Panc1 (cell line): Measurements from ENCODE around the gene LRRD1.

ENCODE experiments used
- CTCF ChIP-seq: fragments of 450-650 bp; IDR thresholded peaks from 2 replicates; pipeline ENCODE4 v1.5.1; 2017; ENCODE audit warnings: mild to moderate bottlenecking
- POLR2AphosphoS5 ChIP-seq: IDR thresholded peaks from 2 replicates; pipeline ENCODE4 v1.6.1; 2012; ENCODE audit warnings: mild to moderate bottlenecking, low read depth, low read length, moderate library complexity
- REST ChIP-seq, 2 experiments: IDR thresholded peaks; 2 replicates each; pipeline ENCODE4 v1.6.1; 2011 to 2012; ENCODE audit warnings: low read depth in 2 of 2, control low read depth in 1 of 2, low read length in 1 of 2, mild to moderate bottlenecking in 1 of 2, moderate library complexity in 1 of 2; ENCODE audit not compliant: insufficient read depth in 1 of 2
- SIN3A ChIP-seq: IDR thresholded peaks from 2 replicates; pipeline ENCODE4 v1.6.1; 2012; ENCODE audit warnings: low read depth, mild to moderate bottlenecking, low read length, moderate library complexity, borderline replicate concordance; ENCODE audit not compliant: insufficient read depth

- TF ChIP-seq SIN3A (no peak), REST (IDR thresholded peaks at IDR 0.05; ENCODE audit: insufficient read depth in 1 of 2, low read depth in 2 of 2, low read length in 1 of 2) (no peak), CTCF (no peak), POLR2AphosphoS5 (no peak)
Observed at GRCh38 chr7:92121681-92122080, 57.3 kb downstream of the LRRD1 start.
